ENCODE measurements around the gene IFNK.

DNA sequence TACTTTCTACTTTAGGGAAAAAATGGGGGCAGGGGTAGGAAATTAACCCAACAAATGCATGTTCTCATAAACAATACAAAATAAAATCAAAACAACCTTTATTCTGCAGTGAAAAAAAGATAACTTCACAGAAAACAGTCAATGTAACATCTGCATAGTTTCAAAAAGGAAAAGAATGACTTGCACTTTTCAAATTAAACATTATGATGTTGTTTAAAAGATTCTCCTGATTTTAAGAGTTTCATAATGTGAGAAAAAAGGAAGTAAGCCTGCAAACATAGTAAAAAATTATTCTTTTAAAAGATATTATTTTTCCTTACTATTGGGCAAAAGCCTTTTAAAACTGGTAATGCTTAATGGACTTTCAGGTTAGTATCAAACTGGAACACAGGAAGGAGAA lies 41.6 kb downstream of the IFNK start:
- TF ChIP-seq, protein P1, sequence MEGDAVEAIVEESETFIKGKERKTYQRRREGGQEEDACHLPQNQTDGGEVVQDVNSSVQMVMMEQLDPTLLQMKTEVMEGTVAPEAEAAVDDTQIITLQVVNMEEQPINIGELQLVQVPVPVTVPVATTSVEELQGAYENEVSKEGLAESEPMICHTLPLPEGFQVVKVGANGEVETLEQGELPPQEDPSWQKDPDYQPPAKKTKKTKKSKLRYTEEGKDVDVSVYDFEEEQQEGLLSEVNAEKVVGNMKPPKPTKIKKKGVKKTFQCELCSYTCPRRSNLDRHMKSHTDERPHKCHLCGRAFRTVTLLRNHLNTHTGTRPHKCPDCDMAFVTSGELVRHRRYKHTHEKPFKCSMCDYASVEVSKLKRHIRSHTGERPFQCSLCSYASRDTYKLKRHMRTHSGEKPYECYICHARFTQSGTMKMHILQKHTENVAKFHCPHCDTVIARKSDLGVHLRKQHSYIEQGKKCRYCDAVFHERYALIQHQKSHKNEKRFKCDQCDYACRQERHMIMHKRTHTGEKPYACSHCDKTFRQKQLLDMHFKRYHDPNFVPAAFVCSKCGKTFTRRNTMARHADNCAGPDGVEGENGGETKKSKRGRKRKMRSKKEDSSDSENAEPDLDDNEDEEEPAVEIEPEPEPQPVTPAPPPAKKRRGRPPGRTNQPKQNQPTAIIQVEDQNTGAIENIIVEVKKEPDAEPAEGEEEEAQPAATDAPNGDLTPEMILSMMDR (IDR thresholded peaks at IDR 0.05): no peak
- no peak for TF ChIP-seq POLR2A (IDR thresholded peaks at IDR 0.05)

Measured in heart left ventricle (tissue), 13 donors.